Small intestine (tissue), 7 donors: ENCODE data around the gene CD81. TPM values are rescaled to one million over a fixed set of nuclear protein-coding genes. Genes with fewer than 3 reads are reported as not detected.

Source experiments
- DNase-seq, 2 donors: peaks; one replicate each; pipeline versions ENCODE4 v3.0.0 to v3.0.0-alpha.2; 2013
- FAIRE-seq: peaks from 2 replicates; lab custom pipeline; 2012; peaks lifted over from hg19 to GRCh38; lab: Jason Lieb, UNC
- H3K27ac ChIP-seq, 3 donors: one replicate each; pipeline ENCODE4 v1.5.1; 2013; ENCODE audit warnings: low read length in 2 of 3, mild to moderate bottlenecking in 2 of 3, control low read depth in 1 of 3, inconsistent platforms in 1 of 3, low read depth in 1 of 3, moderate library complexity in 1 of 3
- H3K27me3 ChIP-seq, 3 donors: one replicate each; pipeline ENCODE4 v1.6.1; 2013; ENCODE audit warnings: low read length in 3 of 3, inconsistent platforms in 1 of 3; ENCODE audit not compliant: control insufficient read depth in 3 of 3, insufficient read depth in 3 of 3
- H3K36me3 ChIP-seq, 3 donors: one replicate each; pipeline ENCODE4 v1.6.1; 2013; ENCODE audit warnings: low read length in 3 of 3, inconsistent platforms in 1 of 3, low read depth in 1 of 3, mild to moderate bottlenecking in 1 of 3, moderate library complexity in 1 of 3; ENCODE audit not compliant: control insufficient read depth in 3 of 3, insufficient read depth in 2 of 3
- H3K4me1 ChIP-seq, 3 donors: one replicate each; pipeline ENCODE4 v1.6.1; 2013; ENCODE audit warnings: low read length in 2 of 3, inconsistent platforms in 1 of 3, low read depth in 1 of 3, mild to moderate bottlenecking in 1 of 3, moderate library complexity in 1 of 3; ENCODE audit not compliant: control insufficient read depth in 3 of 3, insufficient read depth in 2 of 3
- H3K4me3 ChIP-seq, 3 donors: one replicate each; pipeline ENCODE4 v1.5.1; 2013; ENCODE audit warnings: low read length in 3 of 3, control low read depth in 1 of 3, inconsistent platforms in 1 of 3, low read depth in 1 of 3, mild to moderate bottlenecking in 1 of 3, moderate library complexity in 1 of 3
- H3K9me3 ChIP-seq, 2 donors: one replicate each; pipeline ENCODE4 v1.6.1; 2013; ENCODE audit warnings: low read depth in 1 of 2, low read length in 1 of 2; ENCODE audit not compliant: control insufficient read depth in 2 of 2, insufficient read depth in 1 of 2
- WGBS, 3 donors: extraction: QIAGEN DNeasy Blood & Tissue Kit; methylation state at CpG; one replicate each; pipeline ENCODE4 v1.1.7; 2013; 5-methylcytosine and 5-hydroxymethylcytosine counted together
- polyA plus RNA-seq, 4 donors: library from polyadenylated mRNA; stranded (reverse) in 3 of 4; unstranded in 1 of 4; fragments of 200-250 nt in 3 of 4; fragments of 120-200 nt in 1 of 4; gene quantifications; one replicate each; pipeline versions ENCODE4 v1.2.1 to v1.2.3, GENCODE V29; 2013
- donor health status: healthy with polysubstance abuse.
- donor health status: control.
- donor health status: control.
- donor health status: Bipolar disorder and iron deficiency.
- donor health status: healthy.

Gene CD81
- polyA plus RNA-seq, 4 donors: 11.0 to 285 (median 134) TPM

DNA sequence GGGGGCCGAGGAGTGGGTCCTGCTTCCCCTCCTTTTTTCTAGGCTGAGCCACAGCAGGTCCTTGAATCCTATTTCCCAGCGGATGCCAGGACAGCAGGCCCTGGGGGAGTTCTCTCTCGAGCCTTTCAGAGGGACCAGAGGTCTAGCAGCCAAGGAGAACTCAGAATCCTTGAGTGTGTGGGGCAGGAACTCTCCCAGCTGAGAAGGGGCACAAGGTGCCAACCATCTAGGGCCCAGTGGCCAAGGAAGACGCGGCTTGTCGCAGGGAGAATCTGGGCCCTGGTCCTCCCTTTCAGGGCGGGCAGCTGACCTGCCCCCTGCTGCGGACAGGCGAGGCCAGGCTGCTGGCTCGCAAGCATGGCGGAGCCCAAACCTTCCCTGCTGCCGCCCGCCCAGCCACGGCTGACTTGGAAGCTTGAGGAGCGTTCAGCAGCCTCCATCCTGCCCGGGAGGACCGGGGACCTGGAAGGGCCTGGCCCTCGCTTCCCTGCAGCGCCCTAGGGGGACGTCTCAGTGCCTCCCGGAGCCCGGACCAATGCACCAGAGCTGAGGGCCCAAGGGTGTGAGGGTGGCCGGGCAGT, 22.5 kb downstream of the CD81 start:
- Histone ChIP-seq H3K27ac (peak overlapping the region; percentile 95 to 99 (median 99)), H3K36me3 (peaks cover 6 to 76% (median 17%) of the 10 kb centered on the region in 3 donors), H3K4me3 (peak overlapping the region; percentile 50 to 94 (median 82)), H3K9me3 (no peaks in the 10 kb centered on the region), H3K27me3 (no peaks in the 10 kb centered on the region), H3K4me1 (peaks cover 2 to 23% (median 3%) of the 10 kb centered on the region in 3 donors)
- DNase-seq (peak in 1 of 2 donors; percentile 26), FAIRE-seq (no peak)
- 8 to 13% (median 9%) methylated on average over 22 to 23 of the region's 23 CpGs for WGBS, 3 donors

GRCh38 chr11:2400069-2400761, 23.1 kb downstream of the CD81 start, which contains the start of gene TSSC4:
Gene TSSC4, plus strand, starts transcription at chr11:2400750. Its CDS starts 1,884 bp downstream, at chr11:2402634.
- Histone ChIP-seq H3K36me3 (peaks cover 6 to 72% (median 17%) of the 10 kb centered on the region in 3 donors), H3K4me3 (peak within 1 kb of the TSS; percentile 87 to 99 (median 94)), H3K27ac (peak within 1 kb of the TSS; percentile 95 to 99 (median 99)), H3K27me3 (no peaks in the 10 kb centered on the region), H3K9me3 (no peaks in the 10 kb centered on the region), H3K4me1 (peaks cover 2 to 23% (median 3%) of the 10 kb centered on the region in 3 donors)
- DNase-seq: peak; percentile 100
- peak; percentile 81 for FAIRE-seq
- 0% methylated on average over 53 to 66 of the region's 66 CpGs for WGBS, 3 donors

GRCh38 chr11:2400762-2401435, 23.8 kb downstream of the CD81 start:
- peak overlapping the region; percentile 74 to 93 (median 80) for H3K27ac ChIP-seq
- peaks cover 6 to 65% (median 17%) of the 10 kb centered on the region in 3 donors for H3K36me3 ChIP-seq
- no peaks in the 10 kb centered on the region for H3K9me3 ChIP-seq
- DNase-seq (no peak), FAIRE-seq (no peak)
- no peaks in the 10 kb centered on the region for H3K27me3 ChIP-seq
- H3K4me1 ChIP-seq: peaks cover 2 to 23% (median 3%) of the 10 kb centered on the region in 3 donors
- 0 to 1% (median 0%) methylated on average over 55 of the region's 55 CpGs for WGBS, 3 donors
- peak overlapping the region; percentile 87 to 99 (median 91) for H3K4me3 ChIP-seq

GRCh38 chr11:2401436-2401984, 24.4 kb downstream of the CD81 start:
- H3K27me3 ChIP-seq: no peaks in the 10 kb centered on the region
- no peaks in the 10 kb centered on the region for H3K9me3 ChIP-seq
- 21 to 37% (median 31%) methylated on average over 12 of the region's 12 CpGs for WGBS, 3 donors
- peaks cover 6 to 62% (median 14%) of the 10 kb centered on the region in 3 donors for H3K36me3 ChIP-seq
- H3K4me1 ChIP-seq: peaks cover 2 to 23% (median 3%) of the 10 kb centered on the region in 3 donors
- no peak for FAIRE-seq
- peak overlapping the region; percentile 87 to 99 (median 91) for H3K4me3 ChIP-seq
- DNase-seq: no peak
- H3K27ac ChIP-seq: no peak overlapping the region

DNA sequence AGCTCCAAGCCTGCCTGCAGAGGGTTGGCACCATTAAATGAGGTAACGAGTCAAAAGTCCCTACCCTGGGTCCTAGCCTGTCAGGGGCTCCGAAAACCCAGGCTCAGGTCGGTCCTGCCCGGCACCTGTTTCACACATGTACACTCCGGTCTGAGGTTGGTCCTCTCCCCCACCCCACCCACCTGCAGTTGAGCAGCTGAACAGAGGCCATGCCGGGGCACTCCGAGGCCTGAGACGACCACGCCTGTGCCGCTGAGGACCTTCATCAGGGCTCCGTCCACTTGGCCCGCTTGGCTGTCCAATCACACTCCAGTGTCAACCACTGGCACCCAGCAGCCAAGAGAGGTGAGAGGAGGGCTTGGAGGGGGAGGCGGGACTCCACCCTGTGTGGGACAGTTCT, 25.0 kb downstream of the CD81 start:
- Histone ChIP-seq H3K27me3 (no peaks in the 10 kb centered on the region), H3K4me3 (peak overlapping the region in 1 of 3 donors; percentile 99)
- no peak for FAIRE-seq

DNA sequence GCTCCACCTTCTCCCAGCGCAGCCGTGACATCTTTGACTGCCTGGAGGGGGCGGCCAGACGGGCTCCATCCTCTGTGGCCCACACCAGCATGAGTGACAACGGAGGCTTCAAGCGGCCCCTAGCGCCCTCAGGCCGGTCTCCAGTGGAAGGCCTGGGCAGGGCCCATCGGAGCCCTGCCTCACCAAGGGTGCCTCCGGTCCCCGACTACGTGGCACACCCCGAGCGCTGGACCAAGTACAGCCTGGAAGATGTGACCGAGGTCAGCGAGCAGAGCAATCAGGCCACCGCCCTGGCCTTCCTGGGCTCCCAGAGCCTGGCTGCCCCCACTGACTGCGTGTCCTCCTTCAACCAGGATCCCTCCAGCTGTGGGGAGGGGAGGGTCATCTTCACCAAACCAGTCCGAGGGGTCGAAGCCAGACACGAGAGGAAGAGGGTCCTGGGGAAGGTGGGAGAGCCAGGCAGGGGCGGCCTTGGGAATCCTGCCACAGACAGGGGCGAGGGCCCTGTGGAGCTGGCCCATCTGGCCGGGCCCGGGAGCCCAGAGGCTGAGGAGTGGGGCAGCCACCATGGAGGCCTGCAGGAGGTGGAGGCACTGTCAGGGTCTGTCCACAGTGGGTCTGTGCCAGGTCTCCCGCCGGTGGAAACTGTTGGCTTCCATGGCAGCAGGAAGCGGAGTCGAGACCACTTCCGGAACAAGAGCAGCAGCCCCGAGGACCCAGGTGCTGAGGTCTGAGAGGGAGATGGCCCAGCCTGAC, 26.0 kb downstream of the CD81 start:
- WGBS, 3 donors: 88 to 89% (median 89%) methylated on average over 26 to 31 of the region's 31 CpGs
- H3K27me3 ChIP-seq: peaks cover 0 to 5% (median 0%) of the 10 kb centered on the region in 3 donors
- no peak overlapping the region for H3K27ac ChIP-seq
- DNase-seq (no peak), FAIRE-seq (no peak)
- no peak overlapping the region for H3K4me3 ChIP-seq
- no peaks in the 10 kb centered on the region for H3K9me3 ChIP-seq
- peaks cover 6 to 53% (median 13%) of the 10 kb centered on the region in 3 donors for H3K36me3 ChIP-seq
- peaks cover 2 to 23% (median 3%) of the 10 kb centered on the region in 3 donors for H3K4me1 ChIP-seq

More for the DNA sequence above, 25.0 kb downstream of the CD81 start:
- no peak for DNase-seq
- Histone ChIP-seq H3K36me3 (peaks cover 6 to 56% (median 13%) of the 10 kb centered on the region in 3 donors), H3K4me1 (peaks cover 2 to 23% (median 3%) of the 10 kb centered on the region in 3 donors), H3K27ac (no peak overlapping the region), H3K9me3 (no peaks in the 10 kb centered on the region)
- WGBS, 3 donors: 86 to 90% (median 89%) methylated on average over 13 of the region's 13 CpGs

- Histone ChIP-seq H3K4me1 (peaks cover 0 to 22% (median 3%) of the 10 kb centered on the region in 3 donors), H3K9me3 (no peaks in the 10 kb centered on the region), H3K27me3 (peaks cover 0 to 22% (median 0%) of the 10 kb centered on the region in 3 donors), H3K27ac (no peak overlapping the region), H3K4me3 (no peak overlapping the region), H3K36me3 (peaks cover 6 to 36% (median 13%) of the 10 kb centered on the region in 3 donors)
- FAIRE-seq (no peak), DNase-seq (no peak)
- WGBS, 3 donors: 70 to 78% (median 75%) methylated on average over 12 of the region's 12 CpGs
Measured at GRCh38 chr11:2404735-2405196, 27.7 kb downstream of the CD81 start.
